ENCODE results near the gene SFMBT2. TPM values are rescaled to one million over a fixed set of nuclear protein-coding genes. Genes with fewer than 3 reads are reported as not detected.

Gene SFMBT2
- polyA plus RNA-seq, 1 experiment, result 0.06 TPM

GRCh38 chr10:7327885-7328284, 82.9 kb downstream of the SFMBT2 start:
- H3K4me3 ChIP-seq (ENCODE audit: low read depth, low read length), result no peak overlapping the region
- no peaks in the 10 kb centered on the region for H3K36me3 ChIP-seq (ENCODE audit: control insufficient read depth, insufficient read depth, low read length)
- POLR2A ChIA-PET, result no interaction called here
- TF ChIP-seq, protein P1, sequence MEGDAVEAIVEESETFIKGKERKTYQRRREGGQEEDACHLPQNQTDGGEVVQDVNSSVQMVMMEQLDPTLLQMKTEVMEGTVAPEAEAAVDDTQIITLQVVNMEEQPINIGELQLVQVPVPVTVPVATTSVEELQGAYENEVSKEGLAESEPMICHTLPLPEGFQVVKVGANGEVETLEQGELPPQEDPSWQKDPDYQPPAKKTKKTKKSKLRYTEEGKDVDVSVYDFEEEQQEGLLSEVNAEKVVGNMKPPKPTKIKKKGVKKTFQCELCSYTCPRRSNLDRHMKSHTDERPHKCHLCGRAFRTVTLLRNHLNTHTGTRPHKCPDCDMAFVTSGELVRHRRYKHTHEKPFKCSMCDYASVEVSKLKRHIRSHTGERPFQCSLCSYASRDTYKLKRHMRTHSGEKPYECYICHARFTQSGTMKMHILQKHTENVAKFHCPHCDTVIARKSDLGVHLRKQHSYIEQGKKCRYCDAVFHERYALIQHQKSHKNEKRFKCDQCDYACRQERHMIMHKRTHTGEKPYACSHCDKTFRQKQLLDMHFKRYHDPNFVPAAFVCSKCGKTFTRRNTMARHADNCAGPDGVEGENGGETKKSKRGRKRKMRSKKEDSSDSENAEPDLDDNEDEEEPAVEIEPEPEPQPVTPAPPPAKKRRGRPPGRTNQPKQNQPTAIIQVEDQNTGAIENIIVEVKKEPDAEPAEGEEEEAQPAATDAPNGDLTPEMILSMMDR (IDR thresholded peaks at IDR 0.05; ENCODE audit: insufficient read depth, low read depth, low read length), result no peak
- no peak for DNase-seq (ENCODE audit: low read depth)
- CTCF ChIA-PET, result no interaction called here
- no peaks in the 10 kb centered on the region for H3K27me3 ChIP-seq (ENCODE audit: control insufficient read depth, insufficient read depth, low read length)

- ChIA-PET POLR2A (no interaction called here), CTCF (no interaction called here)
- H3K36me3 ChIP-seq (ENCODE audit: control insufficient read depth, insufficient read depth, low read length), result no peaks in the 10 kb centered on the region
- H3K27me3 ChIP-seq (ENCODE audit: control insufficient read depth, insufficient read depth, low read length), result no peaks in the 10 kb centered on the region
- TF ChIP-seq, protein P1 (IDR thresholded peaks at IDR 0.05; ENCODE audit: insufficient read depth, low read depth, low read length), result no peak
- DNase-seq (ENCODE audit: low read depth), result no peak
- H3K4me3 ChIP-seq (ENCODE audit: low read depth, low read length), result no peak overlapping the region
Measured at GRCh38 chr10:7322623-7323022, 88.2 kb downstream of the SFMBT2 start.

GRCh38 chr10:7320072-7320471, 90.8 kb downstream of the SFMBT2 start:
- CTCF ChIA-PET, result no interaction called here
- Histone ChIP-seq H3K4me3 (ENCODE audit: low read depth, low read length) (no peak overlapping the region), H3K36me3 (ENCODE audit: control insufficient read depth, insufficient read depth, low read length) (no peaks in the 10 kb centered on the region), H3K27me3 (ENCODE audit: control insufficient read depth, insufficient read depth, low read length) (no peaks in the 10 kb centered on the region)
- TF ChIP-seq, protein P1 (IDR thresholded peaks at IDR 0.05; ENCODE audit: insufficient read depth, low read depth, low read length), result no peak
- POLR2A ChIA-PET, result no interaction called here
- DNase-seq (ENCODE audit: low read depth), result no peak

DNA sequence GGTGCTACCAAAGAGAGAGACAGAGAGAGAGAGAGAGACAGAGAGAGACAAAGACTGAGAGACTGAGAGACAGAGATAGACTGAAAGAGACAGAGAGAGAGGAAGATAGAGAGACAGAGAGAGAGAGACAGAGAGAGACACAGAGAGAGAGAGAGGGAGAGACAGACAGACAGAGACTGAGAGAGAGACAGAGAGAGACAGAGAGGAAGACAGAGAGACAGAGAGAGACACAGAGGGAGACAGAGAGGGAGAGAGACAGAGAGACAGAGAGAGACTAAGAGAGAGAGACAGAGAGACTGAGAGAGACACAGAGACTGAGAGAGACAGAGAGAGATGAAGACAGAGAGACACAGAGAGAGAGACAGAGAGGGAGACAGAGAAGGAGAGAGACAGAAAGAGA, 91.2 kb downstream of the SFMBT2 start:
- ChIA-PET POLR2A (no interaction called here), CTCF (no interaction called here)
- Histone ChIP-seq H3K4me3 (ENCODE audit: low read depth, low read length) (no peak overlapping the region), H3K27me3 (ENCODE audit: control insufficient read depth, insufficient read depth, low read length) (no peaks in the 10 kb centered on the region), H3K36me3 (ENCODE audit: control insufficient read depth, insufficient read depth, low read length) (no peaks in the 10 kb centered on the region)
- TF ChIP-seq, protein P1 (IDR thresholded peaks at IDR 0.05; ENCODE audit: insufficient read depth, low read depth, low read length), result no peak
- DNase-seq (ENCODE audit: low read depth), result no peak

DNA sequence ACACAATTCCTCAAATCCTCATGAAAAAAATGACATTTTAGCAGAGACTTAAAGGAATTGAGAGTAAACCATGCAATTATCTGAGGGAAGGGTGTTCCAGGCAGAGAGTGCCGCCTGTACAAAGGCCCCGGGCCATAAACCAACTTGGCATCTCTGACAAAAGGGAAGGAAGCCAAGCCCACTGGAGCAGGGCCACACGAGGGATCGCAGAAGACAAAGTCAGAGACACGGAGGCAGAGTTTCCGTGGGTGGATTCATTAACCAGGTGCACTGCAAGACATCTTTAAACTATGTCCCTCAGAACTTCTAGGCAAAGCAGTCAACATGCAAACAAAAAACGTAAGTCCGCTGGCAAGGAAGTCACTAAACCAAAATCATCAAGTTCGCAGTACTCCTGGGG, 92.0 kb downstream of the SFMBT2 start:
- Histone ChIP-seq H3K4me3 (ENCODE audit: low read depth, low read length) (no peak overlapping the region), H3K27me3 (ENCODE audit: control insufficient read depth, insufficient read depth, low read length) (no peaks in the 10 kb centered on the region), H3K36me3 (ENCODE audit: control insufficient read depth, insufficient read depth, low read length) (no peaks in the 10 kb centered on the region)
- ChIA-PET POLR2A (no interaction called here), CTCF (no interaction called here)
- DNase-seq (ENCODE audit: low read depth), result no peak
- TF ChIP-seq, protein P1 (IDR thresholded peaks at IDR 0.05; ENCODE audit: insufficient read depth, low read depth, low read length), result no peak
